ENCODE measurements around the gene SEPSECS. TPM values are rescaled to one million over a fixed set of nuclear protein-coding genes. Genes with fewer than 3 reads are reported as not detected.
A peak's percentile ranks its signal among the peaks of the same experiment; 100 is the strongest.

The SEPSECS gene
- polyA plus RNA-seq, 1 donor from 2014 or later, result 6.5 TPM

DNA sequence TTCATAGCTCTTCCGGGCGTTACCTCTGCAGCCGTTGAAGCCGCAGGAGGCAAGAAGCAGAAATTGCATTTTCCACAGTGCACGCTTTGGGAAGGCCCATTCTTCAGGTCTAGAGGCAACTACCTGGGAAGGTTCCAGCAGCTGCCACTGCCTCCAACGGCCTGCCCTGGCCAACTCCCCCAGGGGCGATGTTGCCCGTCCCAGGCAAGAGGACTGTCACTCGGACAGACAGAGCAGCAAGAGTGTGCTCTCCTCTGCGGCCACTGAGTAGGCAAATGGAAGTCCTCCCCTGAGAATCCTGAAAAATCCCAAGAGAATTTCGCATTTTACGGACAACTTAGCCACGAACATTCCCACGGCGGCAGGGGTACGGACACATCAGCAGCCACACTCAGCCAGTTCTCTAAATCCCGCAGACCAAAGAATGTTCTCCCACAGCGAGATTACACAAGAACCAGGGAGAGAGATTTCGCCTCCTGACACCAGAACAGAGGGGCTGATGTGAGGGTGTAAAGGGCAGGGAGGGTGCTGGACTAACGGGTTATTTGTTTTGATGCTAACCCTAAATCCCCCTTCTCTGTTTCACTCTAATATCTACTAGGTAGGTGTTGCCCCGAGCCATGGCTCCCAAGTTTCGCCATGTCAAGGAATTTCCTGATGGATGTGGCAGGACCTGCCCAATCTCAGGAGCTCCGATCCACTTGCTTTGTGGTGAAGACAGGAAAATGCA, 63.8 kb downstream of the SEPSECS start:
- H3K9me3 ChIP-seq (ENCODE audit: low read length), result no peaks in the 10 kb centered on the region

DNA sequence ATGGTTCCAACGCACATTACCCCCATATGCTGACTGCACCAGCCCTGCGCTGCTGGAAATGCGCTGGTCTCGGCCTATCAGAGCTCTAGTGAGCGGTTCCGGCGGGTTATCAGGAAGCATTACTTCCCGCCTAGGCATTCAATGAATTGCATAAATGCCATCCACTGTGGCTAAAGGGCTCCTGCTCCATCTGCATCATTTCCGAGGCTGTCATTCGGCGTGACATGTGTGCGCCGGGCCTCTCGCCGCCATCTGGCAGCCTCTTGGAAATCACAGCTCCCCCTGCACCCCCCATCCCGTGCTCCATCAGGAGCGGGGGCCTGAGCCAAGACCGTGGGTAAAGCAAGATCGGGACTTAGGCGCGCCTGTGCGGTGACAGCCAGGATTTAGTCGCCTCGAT, 64.4 kb downstream of the SEPSECS start:
- no peaks in the 10 kb centered on the region for H3F3A ChIP-seq (ENCODE audit: insufficient read depth, low read length, poor library complexity, severe bottlenecking)
- H3K9ac ChIP-seq (ENCODE audit: low read length), result no peak overlapping the region
- H3K79me2 ChIP-seq (replicated peaks; ENCODE audit: insufficient read depth, low read length), result no peaks in the 10 kb centered on the region
- no peak overlapping the region for H2AFZ ChIP-seq (ENCODE audit: low read depth, low read length)
- no peak overlapping the region for H3K4me3 ChIP-seq (ENCODE audit: low read length)
- no peaks in the 10 kb centered on the region for H4K20me1 ChIP-seq (ENCODE audit: insufficient read depth)
- no peaks in the 10 kb centered on the region for H3K36me3 ChIP-seq (ENCODE audit: insufficient read depth, low read length)
- H3K9me2 ChIP-seq (ENCODE audit: insufficient read depth, low read length), result no peaks in the 10 kb centered on the region
- no peak overlapping the region for H3K4me2 ChIP-seq (ENCODE audit: low read length)
- TF ChIP-seq MXI1 (conservative IDR thresholded peaks at IDR 0.05; ENCODE audit: poor library complexity, severe bottlenecking), result no peak
- TF ChIP-seq, protein P1, sequence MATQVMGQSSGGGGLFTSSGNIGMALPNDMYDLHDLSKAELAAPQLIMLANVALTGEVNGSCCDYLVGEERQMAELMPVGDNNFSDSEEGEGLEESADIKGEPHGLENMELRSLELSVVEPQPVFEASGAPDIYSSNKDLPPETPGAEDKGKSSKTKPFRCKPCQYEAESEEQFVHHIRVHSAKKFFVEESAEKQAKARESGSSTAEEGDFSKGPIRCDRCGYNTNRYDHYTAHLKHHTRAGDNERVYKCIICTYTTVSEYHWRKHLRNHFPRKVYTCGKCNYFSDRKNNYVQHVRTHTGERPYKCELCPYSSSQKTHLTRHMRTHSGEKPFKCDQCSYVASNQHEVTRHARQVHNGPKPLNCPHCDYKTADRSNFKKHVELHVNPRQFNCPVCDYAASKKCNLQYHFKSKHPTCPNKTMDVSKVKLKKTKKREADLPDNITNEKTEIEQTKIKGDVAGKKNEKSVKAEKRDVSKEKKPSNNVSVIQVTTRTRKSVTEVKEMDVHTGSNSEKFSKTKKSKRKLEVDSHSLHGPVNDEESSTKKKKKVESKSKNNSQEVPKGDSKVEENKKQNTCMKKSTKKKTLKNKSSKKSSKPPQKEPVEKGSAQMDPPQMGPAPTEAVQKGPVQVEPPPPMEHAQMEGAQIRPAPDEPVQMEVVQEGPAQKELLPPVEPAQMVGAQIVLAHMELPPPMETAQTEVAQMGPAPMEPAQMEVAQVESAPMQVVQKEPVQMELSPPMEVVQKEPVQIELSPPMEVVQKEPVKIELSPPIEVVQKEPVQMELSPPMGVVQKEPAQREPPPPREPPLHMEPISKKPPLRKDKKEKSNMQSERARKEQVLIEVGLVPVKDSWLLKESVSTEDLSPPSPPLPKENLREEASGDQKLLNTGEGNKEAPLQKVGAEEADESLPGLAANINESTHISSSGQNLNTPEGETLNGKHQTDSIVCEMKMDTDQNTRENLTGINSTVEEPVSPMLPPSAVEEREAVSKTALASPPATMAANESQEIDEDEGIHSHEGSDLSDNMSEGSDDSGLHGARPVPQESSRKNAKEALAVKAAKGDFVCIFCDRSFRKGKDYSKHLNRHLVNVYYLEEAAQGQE (IDR thresholded peaks at IDR 0.05; ENCODE audit: borderline replicate concordance), result no peak
- no peak for TF ChIP-seq EP300 (conservative IDR thresholded peaks at IDR 0.05; ENCODE audit: poor library complexity, severe bottlenecking)
- no peak for TF ChIP-seq POLR2AphosphoS5 (IDR thresholded peaks at IDR 0.05)
- TF ChIP-seq RAD21 (conservative IDR thresholded peaks at IDR 0.05), result no peak
- no peak for TF ChIP-seq SMC3 (conservative IDR thresholded peaks at IDR 0.05; ENCODE audit: poor library complexity)
- TF ChIP-seq TAF1 (IDR thresholded peaks at IDR 0.05; ENCODE audit: low read depth), result no peak
- TF ChIP-seq, protein P2, sequence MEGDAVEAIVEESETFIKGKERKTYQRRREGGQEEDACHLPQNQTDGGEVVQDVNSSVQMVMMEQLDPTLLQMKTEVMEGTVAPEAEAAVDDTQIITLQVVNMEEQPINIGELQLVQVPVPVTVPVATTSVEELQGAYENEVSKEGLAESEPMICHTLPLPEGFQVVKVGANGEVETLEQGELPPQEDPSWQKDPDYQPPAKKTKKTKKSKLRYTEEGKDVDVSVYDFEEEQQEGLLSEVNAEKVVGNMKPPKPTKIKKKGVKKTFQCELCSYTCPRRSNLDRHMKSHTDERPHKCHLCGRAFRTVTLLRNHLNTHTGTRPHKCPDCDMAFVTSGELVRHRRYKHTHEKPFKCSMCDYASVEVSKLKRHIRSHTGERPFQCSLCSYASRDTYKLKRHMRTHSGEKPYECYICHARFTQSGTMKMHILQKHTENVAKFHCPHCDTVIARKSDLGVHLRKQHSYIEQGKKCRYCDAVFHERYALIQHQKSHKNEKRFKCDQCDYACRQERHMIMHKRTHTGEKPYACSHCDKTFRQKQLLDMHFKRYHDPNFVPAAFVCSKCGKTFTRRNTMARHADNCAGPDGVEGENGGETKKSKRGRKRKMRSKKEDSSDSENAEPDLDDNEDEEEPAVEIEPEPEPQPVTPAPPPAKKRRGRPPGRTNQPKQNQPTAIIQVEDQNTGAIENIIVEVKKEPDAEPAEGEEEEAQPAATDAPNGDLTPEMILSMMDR (IDR thresholded peaks at IDR 0.05; ENCODE audit: poor library complexity, severe bottlenecking), result no peak
- H3K9me3 ChIP-seq (ENCODE audit: low read length), result no peaks in the 10 kb centered on the region
- no peaks in the 10 kb centered on the region for H3K27me3 ChIP-seq (ENCODE audit: insufficient read depth, low read depth, low read length)
- H3K27ac ChIP-seq (ENCODE audit: low read length), result no peak overlapping the region

More for the DNA sequence above, 63.8 kb downstream of the SEPSECS start:
- H3F3A ChIP-seq (ENCODE audit: insufficient read depth, low read length, poor library complexity, severe bottlenecking), result no peaks in the 10 kb centered on the region
- no peak overlapping the region for H3K4me2 ChIP-seq (ENCODE audit: low read length)
- no peak overlapping the region for H3K4me3 ChIP-seq (ENCODE audit: low read length)
- H3K79me2 ChIP-seq (replicated peaks; ENCODE audit: insufficient read depth, low read length), result no peaks in the 10 kb centered on the region
- TF ChIP-seq TAF1 (IDR thresholded peaks at IDR 0.05; ENCODE audit: low read depth), result no peak
- no peaks in the 10 kb centered on the region for H3K9me2 ChIP-seq (ENCODE audit: insufficient read depth, low read length)
- no peak overlapping the region for H3K9ac ChIP-seq (ENCODE audit: low read length)
- H4K20me1 ChIP-seq (ENCODE audit: insufficient read depth), result no peaks in the 10 kb centered on the region
- no peaks in the 10 kb centered on the region for H3K27me3 ChIP-seq (ENCODE audit: insufficient read depth, low read depth, low read length)
- H3K36me3 ChIP-seq (ENCODE audit: insufficient read depth, low read length), result no peaks in the 10 kb centered on the region
- no peak overlapping the region for H3K27ac ChIP-seq (ENCODE audit: low read length)
- H2AFZ ChIP-seq (ENCODE audit: low read depth, low read length), result no peak overlapping the region

DNA sequence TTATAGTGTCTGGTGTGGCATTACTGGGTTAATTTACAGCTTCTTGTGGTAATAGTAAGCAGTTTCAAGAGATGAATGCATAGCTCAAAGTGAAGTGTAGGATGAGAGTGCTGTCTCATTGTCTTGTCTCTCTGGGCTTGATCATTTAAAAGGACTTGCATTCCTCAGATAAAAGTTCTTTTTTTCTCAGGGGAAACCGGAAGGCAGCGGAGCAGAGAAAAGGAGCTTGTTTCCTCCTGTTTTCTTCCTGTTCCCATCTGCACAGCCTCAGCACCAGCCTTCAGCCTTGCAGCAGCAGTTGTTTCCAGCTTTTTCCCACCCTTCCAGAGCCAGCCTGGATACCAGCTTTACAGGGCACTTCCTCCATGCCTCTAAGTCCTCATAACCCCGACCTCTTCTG, 68.1 kb downstream of the SEPSECS start:
- H3K4me3 ChIP-seq (ENCODE audit: low read length), result no peak overlapping the region
- TF ChIP-seq, protein P1 (IDR thresholded peaks at IDR 0.05; ENCODE audit: borderline replicate concordance), result peak; percentile 80
- peak; percentile 29 for TF ChIP-seq POLR2AphosphoS5 (IDR thresholded peaks at IDR 0.05)
- TF ChIP-seq EZH2 (IDR thresholded peaks at IDR 0.05; ENCODE audit: borderline replicate concordance, insufficient read depth, low read length, poor library complexity, severe bottlenecking), result no peak
- TF ChIP-seq MXI1 (conservative IDR thresholded peaks at IDR 0.05; ENCODE audit: poor library complexity, severe bottlenecking), result no peak
- no peak for TF ChIP-seq TAF1 (IDR thresholded peaks at IDR 0.05; ENCODE audit: low read depth)
- TF ChIP-seq RAD21 (conservative IDR thresholded peaks at IDR 0.05), result peak; percentile 31
- peak; percentile 42 for TF ChIP-seq EP300 (conservative IDR thresholded peaks at IDR 0.05; ENCODE audit: poor library complexity, severe bottlenecking)
- TF ChIP-seq SMC3 (conservative IDR thresholded peaks at IDR 0.05; ENCODE audit: poor library complexity), result no peak
- H3K9ac ChIP-seq (ENCODE audit: low read length), result peak overlapping the region; percentile 45
- H3K9me2 ChIP-seq (ENCODE audit: insufficient read depth, low read length), result no peaks in the 10 kb centered on the region
- no peak overlapping the region for H3K4me2 ChIP-seq (ENCODE audit: low read length)
- H3K36me3 ChIP-seq (ENCODE audit: insufficient read depth, low read length), result no peaks in the 10 kb centered on the region
- peaks cover 5% of the 10 kb centered on the region for H3F3A ChIP-seq (ENCODE audit: insufficient read depth, low read length, poor library complexity, severe bottlenecking)
- H4K20me1 ChIP-seq (ENCODE audit: insufficient read depth), result no peaks in the 10 kb centered on the region
- no peak overlapping the region for H2AFZ ChIP-seq (ENCODE audit: low read depth, low read length)
- no peaks in the 10 kb centered on the region for H3K9me3 ChIP-seq (ENCODE audit: low read length)
- no peaks in the 10 kb centered on the region for H3K27me3 ChIP-seq (ENCODE audit: insufficient read depth, low read depth, low read length)
- no peaks in the 10 kb centered on the region for H3K79me2 ChIP-seq (replicated peaks; ENCODE audit: insufficient read depth, low read length)
- peak overlapping the region; percentile 64 for H3K27ac ChIP-seq (ENCODE audit: low read length)
